ENCODE measurements around the gene TMTC1.

TMTC1 gene

GRCh38 chr12:29582146-29582545 is 201.6 kb downstream of the TMTC1 start:
- Histone ChIP-seq H3K9me3 (ENCODE audit: control insufficient read depth, low read length) (no peaks in the 10 kb centered on the region), H3K4me1 (peaks cover 42% of the 10 kb centered on the region), H3K4me3 (ENCODE audit: low read depth, low read length) (no peak overlapping the region), H3K27me3 (ENCODE audit: control insufficient read depth, insufficient read depth, low read length) (no peaks in the 10 kb centered on the region), H3K9ac (no peak overlapping the region), H2AFZ (peak overlapping the region; percentile 57), H3K4me2 (ENCODE audit: low read length) (peak overlapping the region; percentile 24), H3K27ac (peak overlapping the region; percentile 80), H3K36me3 (ENCODE audit: control insufficient read depth, insufficient read depth, low read length) (no peaks in the 10 kb centered on the region), H3K79me2 (peaks cover 6% of the 10 kb centered on the region)
- TF ChIP-seq CTCF (IDR thresholded peaks at IDR 0.05) = no peak

GRCh38 chr12:29581631-29582030 is 202.1 kb downstream of the TMTC1 start:
- no peaks in the 10 kb centered on the region for H3K36me3 ChIP-seq (ENCODE audit: control insufficient read depth, insufficient read depth, low read length)
- no peak for TF ChIP-seq CTCF (IDR thresholded peaks at IDR 0.05)
- H3K79me2 ChIP-seq = peaks cover 6% of the 10 kb centered on the region
- no peak overlapping the region for H3K4me2 ChIP-seq (ENCODE audit: low read length)
- no peak overlapping the region for H3K9ac ChIP-seq
- H3K4me3 ChIP-seq (ENCODE audit: low read depth, low read length) = no peak overlapping the region
- peaks cover 42% of the 10 kb centered on the region for H3K4me1 ChIP-seq
- no peaks in the 10 kb centered on the region for H3K9me3 ChIP-seq (ENCODE audit: control insufficient read depth, low read length)
- no peak overlapping the region for H2AFZ ChIP-seq
- H3K27me3 ChIP-seq (ENCODE audit: control insufficient read depth, insufficient read depth, low read length) = no peaks in the 10 kb centered on the region
- peak overlapping the region; percentile 80 for H3K27ac ChIP-seq

DNA sequence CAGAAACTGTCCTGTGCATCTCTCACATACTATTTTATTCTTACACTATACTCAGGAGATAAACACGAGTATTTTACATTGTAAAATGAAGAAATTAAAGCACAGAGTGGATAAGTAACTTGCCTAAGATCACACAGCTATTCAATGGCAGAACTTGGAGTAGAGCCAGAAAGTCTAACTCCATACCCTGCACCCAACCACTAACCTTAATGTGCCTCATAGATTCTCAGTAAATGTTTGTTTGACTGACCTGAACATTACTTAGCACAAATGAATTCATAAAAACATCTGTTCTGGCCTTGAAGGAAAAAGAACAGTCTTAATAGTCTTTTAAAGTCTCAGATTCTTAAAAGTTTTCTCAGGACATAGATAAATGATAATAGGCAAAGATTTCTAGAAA is 202.8 kb downstream of the TMTC1 start:
- Histone ChIP-seq H3K9me3 (ENCODE audit: control insufficient read depth, low read length) (no peaks in the 10 kb centered on the region), H3K4me1 (peaks cover 42% of the 10 kb centered on the region), H3K27me3 (ENCODE audit: control insufficient read depth, insufficient read depth, low read length) (no peaks in the 10 kb centered on the region), H2AFZ (no peak overlapping the region), H3K4me2 (ENCODE audit: low read length) (no peak overlapping the region), H3K79me2 (peaks cover 6% of the 10 kb centered on the region), H3K4me3 (ENCODE audit: low read depth, low read length) (no peak overlapping the region), H3K36me3 (ENCODE audit: control insufficient read depth, insufficient read depth, low read length) (no peaks in the 10 kb centered on the region), H3K9ac (no peak overlapping the region), H3K27ac (peak overlapping the region; percentile 80)
- TF ChIP-seq CTCF (IDR thresholded peaks at IDR 0.05) = no peak

DNA sequence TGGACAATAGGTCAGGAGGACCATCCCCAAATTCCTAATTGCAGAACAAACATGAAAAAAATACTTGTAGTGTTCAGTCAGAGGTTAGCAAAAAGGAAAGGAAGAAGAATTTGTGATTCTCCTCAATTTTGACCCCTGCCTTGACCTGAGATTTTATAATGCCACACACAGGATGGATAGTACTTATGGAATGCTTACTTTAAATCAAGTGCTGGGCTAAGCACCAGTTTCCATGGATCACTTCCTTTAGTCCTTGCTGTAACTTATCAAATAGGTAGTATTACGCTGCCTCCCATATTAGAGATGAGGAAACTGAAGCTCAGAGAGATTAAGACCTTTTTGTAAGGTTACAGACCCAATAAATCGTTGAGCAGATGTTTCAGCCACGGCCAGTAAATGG is 205.0 kb downstream of the TMTC1 start:
- H3K79me2 ChIP-seq = peaks cover 6% of the 10 kb centered on the region
- H3K4me3 ChIP-seq (ENCODE audit: low read depth, low read length) = no peak overlapping the region
- H3K9ac ChIP-seq = no peak overlapping the region
- H2AFZ ChIP-seq = peak overlapping the region; percentile 64
- TF ChIP-seq CTCF (IDR thresholded peaks at IDR 0.05) = no peak
- H3K27me3 ChIP-seq (ENCODE audit: control insufficient read depth, insufficient read depth, low read length) = no peaks in the 10 kb centered on the region
- H3K9me3 ChIP-seq (ENCODE audit: control insufficient read depth, low read length) = no peaks in the 10 kb centered on the region
- peaks cover 39% of the 10 kb centered on the region for H3K4me1 ChIP-seq
- H3K4me2 ChIP-seq (ENCODE audit: low read length) = no peak overlapping the region
- no peaks in the 10 kb centered on the region for H3K36me3 ChIP-seq (ENCODE audit: control insufficient read depth, insufficient read depth, low read length)
- peak overlapping the region; percentile 79 for H3K27ac ChIP-seq

GRCh38 chr12:29578070-29578469 is 205.7 kb downstream of the TMTC1 start:
- H3K9me3 ChIP-seq (ENCODE audit: control insufficient read depth, low read length) = no peaks in the 10 kb centered on the region
- H3K9ac ChIP-seq = no peak overlapping the region
- H3K27ac ChIP-seq = peak overlapping the region; percentile 79
- TF ChIP-seq CTCF (IDR thresholded peaks at IDR 0.05) = no peak
- no peaks in the 10 kb centered on the region for H3K36me3 ChIP-seq (ENCODE audit: control insufficient read depth, insufficient read depth, low read length)
- H2AFZ ChIP-seq = no peak overlapping the region
- H3K4me2 ChIP-seq (ENCODE audit: low read length) = no peak overlapping the region
- H3K4me3 ChIP-seq (ENCODE audit: low read depth, low read length) = no peak overlapping the region
- peaks cover 6% of the 10 kb centered on the region for H3K79me2 ChIP-seq
- peaks cover 37% of the 10 kb centered on the region for H3K4me1 ChIP-seq
- H3K27me3 ChIP-seq (ENCODE audit: control insufficient read depth, insufficient read depth, low read length) = no peaks in the 10 kb centered on the region
